T-helper 9 cell (primary cell): ENCODE results near the gene IL1B.

Source experiments
- DNase-seq: peaks from one replicate; pipeline ENCODE4 v3.0.0-alpha.2; 2020

Gene IL1B

DNA sequence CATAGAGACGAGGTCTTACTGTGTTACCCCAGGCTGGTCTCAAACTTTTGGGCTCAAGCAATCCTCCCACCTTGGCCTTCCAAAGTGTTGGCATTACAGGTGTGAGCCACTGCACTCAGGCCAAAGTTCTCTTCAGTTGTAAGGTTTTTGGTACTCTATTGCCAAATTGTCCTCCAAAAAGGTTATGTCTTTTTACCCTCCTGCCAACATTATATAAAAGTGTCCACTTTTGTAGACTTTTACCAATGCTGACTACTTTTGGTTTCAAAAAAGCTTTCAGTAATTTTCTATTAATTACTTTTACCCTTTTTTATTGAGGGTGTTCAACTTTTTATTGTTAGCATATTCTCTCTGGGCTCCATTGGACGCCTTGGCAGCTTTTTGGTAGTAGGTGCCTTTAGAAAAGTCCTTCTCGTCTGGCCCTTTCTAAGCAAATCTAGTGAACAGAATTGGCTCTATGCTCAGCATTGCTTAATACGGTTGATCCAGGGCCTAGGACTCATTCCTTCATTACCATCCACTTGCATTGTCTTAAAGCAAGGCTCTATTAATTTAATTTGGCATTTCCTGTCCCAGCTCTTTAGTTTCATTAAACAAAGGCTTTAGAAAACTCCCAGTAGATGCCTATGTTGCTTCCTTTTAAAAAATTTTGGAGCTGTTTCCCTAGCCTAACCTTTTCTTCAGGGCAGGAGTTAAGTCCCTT lies 35.5 kb downstream of the IL1B start:
- DNase-seq: no peak

DNA sequence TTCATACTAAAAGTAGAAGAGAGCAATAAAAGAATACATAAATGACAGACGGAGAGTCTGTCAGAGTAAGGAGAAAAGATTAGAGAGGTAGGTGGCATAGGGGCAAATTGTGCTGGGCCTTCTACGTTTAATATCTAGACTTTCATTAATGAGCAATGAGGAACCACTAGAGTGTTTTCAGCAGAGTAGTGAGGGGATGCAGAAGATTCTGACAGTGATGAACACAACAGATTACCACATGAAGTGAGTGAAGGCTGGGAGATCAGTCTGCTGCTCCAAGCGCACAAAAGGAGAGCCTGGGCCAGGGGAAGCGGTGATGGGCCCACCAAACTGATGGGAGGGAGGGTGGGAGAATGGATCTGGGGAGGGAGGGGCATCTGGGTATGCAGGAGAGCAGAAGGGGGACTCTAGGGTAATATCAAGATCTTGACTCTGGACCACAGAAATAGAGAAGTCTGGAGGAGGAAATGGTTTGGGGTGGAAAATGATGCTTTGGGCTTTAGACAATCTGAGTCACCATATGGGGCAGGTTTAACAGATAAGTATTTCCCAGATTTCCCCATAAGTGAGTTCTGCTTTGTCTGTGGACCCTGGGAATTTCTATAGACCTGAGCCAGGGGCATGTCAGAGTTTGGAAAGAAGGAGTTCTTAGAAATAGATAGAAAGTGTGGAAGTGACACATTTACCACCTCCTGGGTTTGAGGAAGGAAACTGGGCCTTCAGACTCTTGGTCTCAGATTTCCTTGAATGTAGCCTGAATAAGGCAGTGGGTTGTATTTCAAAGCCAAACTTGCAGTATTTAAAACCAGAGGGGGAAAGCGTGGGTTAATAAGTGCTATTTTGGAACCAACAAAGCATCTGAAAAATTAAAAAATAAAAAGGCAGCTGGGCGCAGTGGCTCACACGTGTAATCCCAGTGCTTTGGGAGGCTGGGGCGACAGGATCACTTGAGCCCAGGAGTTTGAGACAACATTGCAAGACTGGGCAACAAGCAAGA lies 37.3 kb downstream of the IL1B start:
- no peak for DNase-seq

DNA sequence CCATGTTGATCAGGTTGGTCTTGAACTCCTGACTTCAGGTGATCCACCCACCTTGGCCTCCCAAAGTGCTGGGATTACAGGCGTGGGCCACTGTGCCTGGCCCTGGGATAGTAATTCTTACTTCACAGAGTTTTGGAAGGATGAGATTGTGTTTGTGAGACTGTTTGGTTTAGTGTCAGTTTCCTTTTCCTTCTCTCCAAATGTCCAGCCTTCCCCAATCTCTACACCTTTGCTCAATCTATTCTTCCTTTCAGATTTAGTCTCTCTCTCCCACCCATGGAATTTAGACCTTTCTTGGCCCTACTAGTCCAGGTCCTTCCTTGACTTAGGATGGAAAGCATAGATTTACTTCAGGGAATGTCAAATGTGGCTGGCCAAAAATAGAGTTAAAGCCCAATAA lies 40.1 kb downstream of the IL1B start:
- DNase-seq: no peak

DNA sequence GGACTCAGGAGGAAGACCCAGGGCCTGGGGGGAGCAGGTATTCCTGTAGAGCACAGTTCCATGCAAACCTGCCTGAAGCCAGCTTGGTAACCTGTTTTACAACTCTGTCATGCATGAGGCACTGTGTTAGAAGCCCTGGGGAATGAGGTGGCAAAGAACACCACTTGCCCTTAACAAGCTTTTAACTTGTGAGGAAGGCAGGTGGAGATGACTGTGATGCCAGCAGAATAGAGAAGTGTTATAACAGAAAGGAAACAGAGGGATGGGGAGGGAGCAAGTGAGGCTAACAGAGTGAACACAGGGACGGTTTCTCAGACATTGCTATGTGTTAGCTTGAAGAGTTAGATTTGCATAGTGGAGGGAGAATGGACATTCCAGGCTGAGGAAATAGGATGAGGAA lies 40.8 kb downstream of the IL1B start:
- DNase-seq: no peak

DNA sequence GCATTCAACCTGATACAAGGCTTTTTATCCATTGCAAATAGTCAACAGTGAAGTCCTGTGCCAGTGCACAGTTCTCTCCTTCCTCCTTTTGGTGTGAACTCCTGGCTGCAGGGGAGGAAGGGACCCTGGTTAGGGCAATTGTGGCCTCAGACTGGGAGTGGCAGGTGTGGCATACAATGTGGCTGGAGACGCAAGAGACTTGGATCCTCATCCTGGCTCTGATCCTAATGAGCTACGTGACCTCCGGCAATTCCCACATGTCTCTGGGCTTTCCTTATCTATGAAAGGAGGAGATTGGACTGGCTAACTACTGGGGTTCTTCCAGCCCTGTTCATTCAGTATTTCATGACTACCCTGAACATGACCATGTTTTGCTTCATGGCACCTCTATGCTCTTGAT lies 41.7 kb downstream of the IL1B start:
- no peak for DNase-seq

DNA sequence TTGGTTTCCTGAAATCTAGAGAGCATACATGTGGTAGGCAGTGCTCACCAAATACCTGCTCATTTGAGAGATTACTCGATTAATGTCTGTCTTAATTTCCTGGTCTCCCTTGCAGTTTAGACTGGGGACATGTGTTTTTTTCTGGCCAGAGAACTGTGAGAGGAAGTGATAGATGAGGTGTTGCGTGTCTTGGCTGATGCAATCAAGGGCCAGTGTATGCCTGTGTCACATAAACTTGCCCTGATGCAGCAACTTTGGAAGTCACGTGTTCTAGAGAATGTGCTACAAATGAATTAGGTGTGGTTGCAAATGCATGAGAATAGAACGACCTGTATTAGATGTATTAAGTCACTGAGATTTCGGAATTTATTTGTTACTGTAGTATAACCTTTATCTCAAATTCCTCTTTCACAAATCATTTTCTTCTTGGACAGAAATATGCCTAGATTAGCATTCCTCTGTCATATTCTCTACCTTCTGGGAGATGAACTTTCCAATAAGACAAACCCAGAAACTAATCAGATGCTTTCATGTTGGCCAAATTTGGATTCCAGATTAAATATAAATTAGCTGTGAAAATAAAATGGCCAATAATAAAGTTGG lies 42.3 kb downstream of the IL1B start:
- no peak for DNase-seq

DNA sequence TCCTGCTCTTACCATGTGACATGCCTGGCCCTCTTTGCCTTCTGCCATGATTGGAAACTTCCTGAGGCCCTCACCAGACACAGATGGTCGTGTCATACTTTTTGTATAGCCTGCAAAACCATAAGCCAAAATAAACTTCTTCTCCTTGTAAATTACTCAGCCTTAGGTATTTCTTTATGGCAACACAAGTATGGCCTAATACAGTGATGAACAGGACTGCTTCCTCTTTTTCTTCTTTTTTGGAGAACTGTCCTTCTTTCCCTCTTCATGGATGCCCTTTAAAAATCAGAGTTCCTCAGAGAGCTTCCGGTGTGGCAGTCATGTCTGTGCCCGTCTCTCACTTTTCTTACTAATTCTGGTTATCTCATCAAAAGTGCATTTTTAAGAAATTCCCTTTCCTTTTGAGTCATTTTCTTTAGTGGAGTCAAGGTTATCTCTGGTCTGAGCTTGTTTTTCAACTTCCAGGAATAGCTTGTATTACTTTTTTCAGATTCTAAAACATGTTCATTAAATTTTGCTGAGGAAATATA lies 43.1 kb downstream of the IL1B start:
- no peak for DNase-seq

DNA sequence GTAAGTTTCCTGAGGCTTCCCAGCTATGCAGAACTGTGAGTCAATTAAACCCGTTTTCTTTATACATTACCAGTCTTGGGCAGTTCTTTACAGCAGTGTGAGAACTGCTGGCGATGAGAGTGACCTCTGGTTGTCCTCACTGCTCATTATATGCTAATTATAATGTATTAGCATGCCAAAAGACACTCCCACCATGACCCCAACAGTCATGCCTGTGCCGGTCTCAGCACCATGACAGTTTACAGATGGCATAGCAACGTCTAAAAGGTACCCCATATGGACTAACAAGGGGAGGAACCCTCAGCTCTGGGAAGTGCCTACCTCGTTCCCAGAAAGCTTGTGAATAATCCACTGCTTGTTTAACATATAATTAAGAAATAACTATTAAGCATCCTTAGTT lies 44.2 kb downstream of the IL1B start:
- DNase-seq: no peak

DNA sequence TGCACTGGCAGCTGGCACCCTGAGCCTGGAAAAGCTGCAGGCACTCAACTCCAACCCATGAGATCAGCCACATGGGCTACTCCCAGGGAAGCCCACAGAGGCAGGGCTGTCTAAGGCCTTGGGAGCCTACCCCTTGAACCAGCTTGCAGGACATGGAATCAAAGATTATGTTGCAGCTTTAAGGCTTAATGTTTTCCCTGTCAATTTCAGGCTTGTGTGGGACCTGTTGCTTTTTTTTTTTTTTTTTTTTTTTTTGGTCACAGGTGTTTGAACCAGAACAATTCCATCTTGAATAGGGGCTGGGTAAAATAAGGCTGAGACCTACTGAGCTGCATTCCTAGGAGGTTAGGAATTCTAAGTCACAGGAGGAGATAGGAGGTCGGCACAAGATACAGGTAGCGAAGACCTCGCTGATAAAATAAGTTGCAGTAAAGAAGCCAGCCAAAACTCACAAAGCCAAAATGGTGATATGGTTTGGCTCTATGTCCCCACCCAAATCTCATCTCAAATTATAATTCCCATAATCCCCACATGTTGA lies 44.8 kb downstream of the IL1B start:
- DNase-seq: no peak

DNA sequence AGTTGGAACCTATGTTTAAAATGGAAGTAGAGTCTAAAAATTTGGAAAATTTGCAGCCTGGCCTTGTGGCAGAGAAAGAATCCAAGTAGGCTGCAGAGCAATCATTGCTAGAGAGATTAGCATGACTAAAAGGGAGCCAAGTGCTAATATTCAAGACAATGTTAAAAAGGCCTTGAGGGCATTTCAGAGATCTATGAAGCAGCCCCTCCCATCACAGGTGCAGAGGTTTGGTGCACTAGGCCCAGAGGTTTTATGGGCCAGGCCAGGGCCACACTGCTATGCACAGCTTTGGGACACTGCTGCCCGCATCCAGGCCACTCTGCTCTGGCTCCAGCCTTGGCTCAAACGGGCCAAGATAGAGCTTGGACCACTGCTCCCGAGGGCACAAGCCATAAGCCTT lies 45.6 kb downstream of the IL1B start:
- no peak for DNase-seq

DNA sequence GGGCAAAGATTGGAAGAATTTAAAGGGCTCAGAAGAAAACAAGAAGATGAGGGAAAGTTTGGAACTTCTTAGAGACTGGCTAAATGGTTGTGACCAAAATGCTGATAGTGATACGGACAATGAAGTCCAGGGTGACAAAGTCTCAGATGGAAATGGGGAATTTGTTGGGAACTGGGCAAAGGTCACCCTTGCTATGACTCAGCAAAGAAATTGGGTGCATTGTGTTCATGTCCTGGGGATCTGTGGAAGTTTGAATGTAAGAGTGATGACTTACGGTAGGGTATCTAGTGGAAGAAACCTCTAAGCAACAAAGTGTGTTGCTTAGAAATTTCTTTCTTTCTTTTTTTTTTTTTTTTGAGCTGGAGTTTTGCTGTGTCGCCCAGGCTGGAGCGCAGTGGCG lies 46.3 kb downstream of the IL1B start:
- DNase-seq: no peak

DNA sequence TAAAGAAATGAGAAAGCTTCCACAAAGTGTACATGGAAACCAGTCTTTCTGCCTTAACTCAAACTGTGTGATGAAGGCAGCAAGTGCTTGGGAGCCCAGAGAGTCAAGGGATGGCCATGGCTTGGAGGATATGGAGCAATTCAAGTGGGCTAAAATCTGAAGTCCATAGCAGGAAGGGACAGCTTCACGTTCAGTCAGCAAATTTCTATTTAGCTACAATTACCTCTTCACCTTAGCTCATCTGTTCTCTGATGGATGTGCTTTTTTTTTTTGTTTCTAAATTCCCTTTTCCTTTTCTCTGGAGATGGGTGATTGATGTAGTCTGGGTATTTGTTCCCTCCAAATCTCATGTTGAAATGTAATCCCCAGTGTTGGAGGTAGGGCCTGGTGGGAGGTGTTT lies 47.4 kb downstream of the IL1B start:
- no peak for DNase-seq

DNA sequence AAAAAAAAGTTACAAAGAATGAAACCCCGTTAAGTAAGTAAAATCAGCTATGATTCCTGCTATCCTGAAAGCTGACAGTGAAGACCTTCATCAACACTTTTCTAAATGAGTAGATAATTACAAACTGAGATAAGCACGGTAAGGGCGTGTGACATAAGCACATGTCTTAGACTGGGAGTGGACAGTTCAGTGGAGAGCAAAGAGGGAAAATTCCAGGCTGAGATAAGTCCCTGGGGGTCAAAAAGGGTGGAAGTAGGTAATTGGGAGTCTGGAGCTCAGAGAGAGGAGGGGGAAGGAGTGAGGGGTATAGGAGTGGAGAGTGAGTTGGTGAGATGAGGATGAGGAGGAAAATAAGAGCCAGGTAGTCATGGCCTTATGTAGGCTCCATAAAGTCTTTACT lies 47.9 kb downstream of the IL1B start:
- DNase-seq: no peak

DNA sequence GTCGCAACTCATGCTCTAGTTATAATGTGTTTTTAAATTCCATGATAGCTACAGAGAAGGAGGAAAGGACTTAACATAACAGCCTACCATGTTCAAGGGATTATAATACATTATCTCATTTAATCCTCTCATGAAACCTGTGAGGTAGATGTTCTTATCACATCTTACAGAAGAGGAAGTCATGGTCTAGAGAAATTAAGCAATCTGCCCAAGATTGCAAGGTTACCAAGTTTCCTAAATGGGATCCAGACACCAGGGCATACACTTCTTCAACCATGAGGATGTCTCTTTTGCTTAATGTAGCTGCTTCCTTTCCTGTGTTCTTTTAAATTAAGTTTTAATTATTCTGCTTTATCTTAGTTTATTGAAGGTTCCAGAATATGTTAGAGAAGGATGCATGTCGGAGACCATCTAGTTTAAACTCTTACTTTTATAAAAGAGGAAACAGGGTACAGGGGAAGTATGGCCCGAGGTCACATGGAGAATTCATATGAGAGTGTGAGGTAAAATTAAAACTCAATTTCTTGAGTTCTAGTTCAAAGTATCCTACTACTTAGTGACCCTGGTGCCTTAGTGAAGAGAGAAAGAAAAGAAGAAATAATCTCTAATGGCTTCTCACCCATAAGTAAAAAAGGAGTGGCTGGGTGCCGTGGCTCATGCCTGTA lies 48.7 kb downstream of the IL1B start:
- DNase-seq: no peak

DNA sequence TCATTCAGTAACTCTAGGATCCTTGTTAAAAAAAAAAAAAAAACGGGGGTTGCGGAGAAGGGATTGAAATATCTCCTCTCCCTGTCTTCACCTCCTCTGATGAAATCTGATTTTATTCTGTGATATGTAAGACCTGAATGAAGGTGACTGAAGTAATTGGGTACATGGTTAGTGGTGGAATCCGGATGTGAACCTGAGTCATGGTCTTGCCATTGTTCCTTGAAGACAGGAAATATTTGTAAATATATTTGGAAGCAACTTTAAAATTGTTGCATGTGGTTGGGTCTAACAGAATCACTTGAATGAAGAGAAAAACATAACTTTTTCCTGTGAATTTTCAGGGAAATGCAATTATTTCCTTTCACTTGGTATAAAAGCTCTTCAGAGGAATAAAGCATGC lies 49.3 kb downstream of the IL1B start:
- no peak for DNase-seq

DNA sequence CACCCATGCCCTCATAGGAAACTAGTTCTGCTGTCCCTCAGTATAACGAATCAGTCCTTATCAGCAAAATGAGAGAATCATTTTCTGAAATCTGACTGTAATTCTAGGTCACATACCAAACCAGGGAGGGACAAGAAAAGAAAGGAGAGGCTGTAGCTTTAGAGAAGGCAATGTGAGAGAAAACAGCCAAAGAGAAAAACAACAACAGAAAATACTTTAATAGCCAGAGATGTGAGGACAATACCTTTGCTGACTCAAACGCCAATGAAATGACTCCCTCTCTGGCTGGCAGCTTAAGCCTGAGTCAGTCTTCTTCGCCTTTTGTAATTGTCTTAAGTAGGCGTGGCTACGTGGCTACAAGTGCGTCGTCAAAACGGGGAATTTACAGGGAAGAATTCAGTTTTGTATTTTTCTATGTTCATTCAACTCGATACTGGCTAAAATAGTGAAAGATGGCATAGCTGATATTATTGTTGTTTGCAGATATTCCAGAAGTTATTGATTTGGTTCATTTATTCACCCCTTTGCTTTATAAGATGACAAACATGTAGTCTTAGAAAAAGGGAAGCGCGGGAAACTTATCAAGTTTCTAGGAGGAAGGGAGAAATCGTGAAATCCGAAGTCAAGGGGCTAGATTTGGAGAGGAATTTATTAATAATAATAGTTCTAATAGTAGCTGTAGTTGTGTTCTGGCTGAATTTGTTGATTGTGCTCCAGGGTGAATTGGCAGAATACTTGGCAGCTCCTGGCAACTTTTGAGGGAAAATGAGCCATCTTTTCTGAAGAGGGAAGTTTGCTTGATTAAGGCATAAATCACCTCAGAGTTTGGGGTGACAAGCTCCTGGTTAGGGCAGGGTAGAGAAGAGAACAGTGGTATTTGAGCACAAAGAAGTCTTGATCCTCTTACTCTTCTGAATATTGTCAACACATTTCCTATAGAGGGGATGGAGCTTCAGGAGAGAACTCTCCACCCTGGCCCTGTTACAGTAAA lies 52.1 kb downstream of the IL1B start, which contains the start of gene IL1A:
TSS of gene IL1A (minus strand) at position 295 of the 991 bp plus-strand sequence. CDS start 723 bp downstream, outside the sequence.
- DNase-seq: no peak

DNA sequence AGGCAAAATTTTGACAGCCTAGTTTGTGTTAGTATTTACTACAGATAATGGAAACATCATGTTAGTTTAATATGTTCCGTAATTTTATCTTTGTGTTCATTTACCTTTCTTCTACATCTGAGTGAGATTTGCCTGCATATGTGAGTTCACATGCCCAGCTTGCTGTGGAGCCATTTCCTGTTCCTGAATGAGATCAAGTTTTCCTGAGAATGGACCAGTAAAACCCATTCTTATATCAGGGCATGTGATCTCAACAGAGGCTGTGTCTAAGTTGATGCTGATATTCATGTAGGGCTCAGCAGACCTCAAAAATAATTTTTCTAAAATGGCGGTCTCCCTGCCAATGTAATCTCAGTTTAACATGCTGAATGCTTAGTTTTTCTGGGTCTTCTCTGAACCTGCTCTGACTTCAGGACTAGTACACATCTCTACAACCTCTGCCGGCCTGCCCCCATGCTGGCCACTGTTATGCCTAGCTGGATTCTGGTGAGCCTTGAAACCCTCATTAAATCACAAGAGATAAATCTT lies 53.3 kb downstream of the IL1B start:
- DNase-seq: no peak

DNA sequence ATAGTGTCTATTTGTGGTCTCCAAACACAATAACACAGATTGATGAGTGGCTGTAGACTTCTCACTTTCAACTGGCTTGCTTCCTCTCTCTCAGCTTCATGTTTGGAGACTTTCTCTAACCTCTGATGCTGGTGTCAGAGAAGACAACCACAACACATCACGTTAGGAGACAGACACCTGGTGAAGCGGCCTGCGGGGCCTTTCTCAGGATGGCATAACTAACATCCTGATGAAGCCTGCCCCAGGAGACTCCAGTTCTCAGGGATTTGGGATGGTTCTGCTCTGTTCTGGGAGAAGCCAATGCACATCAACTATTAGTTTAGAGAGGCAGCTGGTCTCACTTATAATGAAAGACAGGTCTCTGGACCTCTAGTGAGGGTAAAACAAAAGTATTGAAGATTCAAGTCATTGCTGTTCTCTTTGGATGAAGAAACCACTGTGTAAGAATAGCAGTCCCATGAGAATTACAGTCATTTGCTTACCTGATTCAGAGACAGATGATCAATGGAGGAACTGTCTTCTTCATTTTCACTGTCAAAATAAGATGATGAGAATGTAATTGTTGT lies 54.3 kb downstream of the IL1B start:
- no peak for DNase-seq
